Stimulated activated CD8-positive, alpha-beta memory T cell treated with anti-CD3 and anti-CD28 coated beads, Interleukin-7, amount 100 ng/mL, for 24 hours (primary cell): ENCODE data around the gene CDH22.

Source experiments
- DNase-seq: peaks from one replicate; pipeline ENCODE4 v3.0.0-alpha.2; 2020; ENCODE audit warnings: low read depth

CDH22 gene

DNA sequence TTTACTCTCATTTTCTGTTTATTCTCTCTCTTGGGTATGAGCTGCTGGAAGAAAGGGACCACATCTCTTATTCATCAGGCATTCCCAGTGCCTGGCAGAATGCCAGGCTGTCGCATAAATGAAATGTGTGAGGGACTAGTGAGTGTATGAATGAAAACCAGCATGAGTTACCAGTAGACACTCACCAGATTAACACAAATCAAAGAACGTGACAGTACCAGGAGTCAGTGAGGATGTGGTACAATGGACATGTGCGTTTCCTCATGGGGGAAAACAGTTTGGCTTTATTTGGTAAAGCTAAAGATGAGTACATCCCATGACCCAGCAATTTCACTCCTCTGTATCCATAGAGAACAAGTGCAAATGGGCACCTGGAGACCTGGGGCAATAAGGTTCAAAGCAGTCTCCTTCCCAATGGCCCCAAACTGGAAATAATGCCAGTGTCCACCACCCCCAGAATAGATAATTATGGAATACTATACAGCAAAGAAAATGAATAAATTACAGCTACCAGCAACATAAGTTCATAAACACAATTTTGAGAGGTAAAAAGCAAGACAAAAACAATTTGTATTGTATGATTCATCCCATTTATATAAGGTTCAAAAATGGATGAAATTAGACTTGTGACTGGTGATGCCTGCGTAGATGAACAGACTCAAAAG lies 93.3 kb downstream of the CDH22 start:
- no peak for DNase-seq

GRCh38 chr20:46213946-46214823 lies 94.1 kb downstream of the CDH22 start:
- DNase-seq = no peak

- DNase-seq = no peak
Measured at GRCh38 chr20:46212876-46213275, 95.4 kb downstream of the CDH22 start.

- DNase-seq = no peak
Measured at GRCh38 chr20:46212252-46212651, 96.0 kb downstream of the CDH22 start.

DNA sequence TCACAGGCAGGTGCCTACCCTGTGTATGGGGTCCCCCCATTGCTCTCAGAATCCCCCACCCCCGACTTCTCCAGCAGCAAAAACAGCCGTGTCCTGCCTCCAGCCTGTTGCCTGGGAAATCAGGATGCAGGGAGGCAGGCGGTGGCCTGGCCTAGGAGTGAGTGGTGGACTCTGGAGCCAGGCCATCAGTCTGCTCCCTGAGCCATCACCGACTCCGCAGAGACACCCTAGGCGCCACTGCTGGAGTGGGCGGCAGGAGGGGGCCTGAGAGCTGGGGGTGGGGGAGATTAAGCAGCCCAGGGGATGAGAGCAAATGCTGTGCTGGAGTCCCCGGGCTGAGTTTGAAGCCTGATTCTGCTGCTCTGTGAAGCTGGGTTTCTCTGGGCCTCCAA lies 97.0 kb downstream of the CDH22 start:
- DNase-seq = no peak

DNA sequence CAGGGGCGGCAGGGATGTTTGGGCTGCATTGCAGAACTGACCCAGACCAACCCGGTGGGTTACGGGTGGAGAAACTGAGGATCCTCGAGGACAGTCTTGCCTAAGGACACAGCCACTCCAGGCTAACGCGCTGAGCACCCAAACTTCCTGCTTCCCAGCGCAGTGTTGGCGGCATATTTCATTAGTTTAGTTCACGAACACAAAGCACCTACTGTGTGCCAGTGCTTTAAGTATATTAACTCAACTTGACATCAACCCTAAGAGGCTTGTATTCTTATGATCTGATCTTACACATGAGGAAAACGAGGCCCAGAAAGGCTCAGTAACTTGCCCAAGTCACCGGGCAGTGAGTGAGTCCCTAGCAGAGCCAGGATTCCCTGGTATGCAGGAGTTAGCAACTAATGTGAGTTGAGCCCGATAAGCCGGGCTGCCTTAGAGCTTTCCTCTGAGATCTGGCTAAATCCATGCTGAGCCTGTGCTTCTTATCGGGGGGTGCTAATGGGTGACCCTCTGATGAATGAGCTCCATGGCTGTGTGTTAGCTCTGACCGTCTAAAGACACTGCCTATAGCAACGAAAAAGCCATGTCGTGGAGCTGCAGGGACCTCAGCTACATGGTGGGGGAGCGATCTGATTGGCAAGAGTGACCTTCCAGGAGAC lies 97.5 kb downstream of the CDH22 start:
- no peak for DNase-seq

GRCh38 chr20:46209930-46210671 lies 98.2 kb downstream of the CDH22 start:
- no peak for DNase-seq

GRCh38 chr20:46207793-46208192 lies 100.5 kb downstream of the CDH22 start:
- DNase-seq = no peak

DNA sequence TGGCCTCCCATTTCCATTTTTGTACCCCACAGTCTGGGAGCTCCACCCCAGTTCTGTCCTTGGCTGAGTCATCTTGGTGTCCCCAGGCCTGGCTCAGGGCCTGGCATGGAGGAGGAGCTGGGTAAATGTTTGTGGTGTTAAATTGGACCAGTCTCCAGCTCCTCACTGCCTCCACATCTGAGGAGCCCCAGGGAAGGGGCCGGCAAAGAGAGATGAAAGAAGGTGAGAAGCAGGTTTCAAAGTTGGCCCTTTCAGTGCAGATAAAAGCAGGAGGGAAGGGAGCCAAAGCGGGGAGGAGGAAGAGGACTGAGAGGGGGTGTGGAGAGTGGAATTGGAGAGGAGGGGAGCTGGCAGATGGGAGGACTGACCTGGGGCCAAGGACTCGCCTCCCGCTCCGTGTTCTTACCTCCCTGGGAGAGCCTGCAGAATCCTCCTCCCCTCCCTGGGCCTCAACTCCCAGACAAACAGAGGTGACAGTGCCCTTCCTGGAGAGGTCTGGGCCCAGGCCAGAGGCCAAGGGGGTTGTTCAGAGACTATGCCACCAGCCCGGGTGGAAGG lies 101.2 kb downstream of the CDH22 start:
- DNase-seq = no peak

DNA sequence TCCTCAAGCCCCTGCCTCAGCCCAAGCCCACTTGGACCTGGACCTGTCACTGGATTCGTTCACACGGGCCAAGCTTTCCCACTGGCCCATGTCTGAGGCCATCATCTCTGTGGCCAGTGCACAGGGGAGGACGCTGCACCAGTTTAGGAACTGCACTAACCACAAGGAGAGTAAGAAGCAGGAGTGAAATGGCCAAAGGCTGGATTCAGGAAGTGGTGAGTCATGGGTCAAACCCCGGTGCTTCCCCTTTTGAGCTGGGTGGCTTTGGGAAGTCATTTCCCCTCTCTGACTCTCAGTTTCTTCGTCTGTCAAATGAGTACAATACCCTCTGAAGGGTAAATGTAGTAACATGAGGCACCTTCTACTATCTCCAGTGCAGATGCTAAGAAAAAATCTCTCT lies 102.3 kb downstream of the CDH22 start:
- DNase-seq = no peak

- no peak for DNase-seq
Measured at GRCh38 chr20:46205349-46205748, 102.9 kb downstream of the CDH22 start.

GRCh38 chr20:46204594-46205186 lies 103.6 kb downstream of the CDH22 start:
- no peak for DNase-seq

- no peak for DNase-seq
Measured at GRCh38 chr20:46203510-46203837, 104.8 kb downstream of the CDH22 start.

DNA sequence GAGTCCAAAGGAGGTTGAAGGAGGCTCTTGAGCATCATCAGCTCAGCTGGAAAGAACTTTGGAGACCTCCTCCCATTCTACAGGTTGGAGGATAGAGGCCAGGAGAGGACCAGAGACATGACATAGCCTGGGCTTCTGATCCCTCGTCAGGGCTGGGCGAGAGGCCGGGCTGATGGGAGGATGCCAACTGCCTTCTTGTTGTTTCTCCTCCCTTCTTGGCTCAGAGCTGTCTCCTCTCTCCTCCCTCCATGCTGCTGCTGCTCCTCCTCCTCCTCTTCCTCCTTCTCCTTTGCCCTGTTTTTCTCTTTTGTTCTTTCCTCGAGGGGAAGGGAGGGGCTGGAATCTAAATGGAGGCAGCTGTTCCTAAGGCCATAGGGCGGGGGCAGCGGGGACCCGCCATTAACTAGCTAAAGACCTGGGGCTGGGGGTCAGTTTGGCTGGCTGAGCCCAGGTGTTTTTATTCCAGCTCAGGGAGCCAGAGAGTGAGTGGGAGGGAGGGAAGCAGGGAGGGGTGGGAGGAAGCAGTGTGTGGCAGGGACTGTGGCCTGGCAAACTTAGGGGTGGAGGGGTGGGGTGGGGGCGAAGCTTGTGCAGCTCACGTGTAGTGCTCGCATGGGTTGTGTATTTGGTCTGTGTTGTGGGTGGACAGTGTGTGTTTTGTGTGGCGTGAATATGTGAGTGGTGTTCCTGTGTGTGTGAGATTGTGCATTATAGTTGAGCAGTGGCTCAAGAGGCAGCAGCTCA lies 105.4 kb downstream of the CDH22 start:
- DNase-seq = no peak

DNA sequence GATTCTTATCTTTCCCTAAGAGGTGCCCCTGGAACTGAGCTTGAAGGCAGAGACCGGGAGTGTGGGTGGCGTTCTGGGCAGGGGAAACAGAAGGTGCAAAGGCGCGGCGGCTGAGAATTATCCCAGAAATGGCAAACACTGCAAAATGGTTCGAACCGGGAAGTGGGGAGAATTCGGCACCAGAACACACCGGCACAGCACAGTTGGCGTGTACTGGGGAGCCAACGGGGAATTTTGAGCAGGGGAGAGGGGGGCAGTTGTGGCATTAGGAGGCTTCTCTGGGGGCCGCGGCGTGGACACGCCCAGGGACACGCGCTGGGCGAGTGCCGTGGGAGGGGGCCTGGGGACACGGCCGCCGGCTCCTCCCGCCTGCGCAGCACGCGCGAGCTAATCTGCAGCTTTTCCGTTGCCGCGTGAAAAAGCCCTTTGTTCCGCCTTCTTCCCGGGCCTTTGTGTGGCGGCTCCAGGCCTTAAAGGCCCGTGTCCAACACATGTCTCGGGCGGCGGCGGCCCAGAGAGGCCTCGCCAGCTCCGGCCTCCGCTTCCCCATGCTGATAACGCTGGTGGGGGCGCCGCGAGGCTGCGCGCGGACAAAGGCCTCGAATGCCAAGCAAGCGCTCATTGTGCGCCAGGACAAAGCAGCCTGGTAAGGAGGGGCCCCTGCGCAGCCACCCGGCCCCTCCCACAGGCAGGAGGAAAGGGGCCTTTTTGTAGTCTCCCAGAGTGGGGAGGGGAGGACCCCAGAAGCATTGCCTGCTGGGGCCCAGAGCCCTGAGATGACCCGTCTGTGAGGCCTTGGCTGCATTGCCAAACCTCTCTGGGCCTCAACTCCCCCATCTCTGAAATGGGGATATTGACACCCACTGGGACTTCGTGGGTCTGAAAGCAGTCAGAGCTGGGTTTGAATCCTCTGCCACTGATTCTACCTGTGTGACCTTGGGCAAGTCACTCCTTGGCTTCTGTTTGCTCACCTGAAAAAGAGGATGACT lies 107.4 kb downstream of the CDH22 start:
- no peak for DNase-seq

- no peak for DNase-seq
Measured at GRCh38 chr20:46199198-46199597, 109.1 kb downstream of the CDH22 start.

DNA sequence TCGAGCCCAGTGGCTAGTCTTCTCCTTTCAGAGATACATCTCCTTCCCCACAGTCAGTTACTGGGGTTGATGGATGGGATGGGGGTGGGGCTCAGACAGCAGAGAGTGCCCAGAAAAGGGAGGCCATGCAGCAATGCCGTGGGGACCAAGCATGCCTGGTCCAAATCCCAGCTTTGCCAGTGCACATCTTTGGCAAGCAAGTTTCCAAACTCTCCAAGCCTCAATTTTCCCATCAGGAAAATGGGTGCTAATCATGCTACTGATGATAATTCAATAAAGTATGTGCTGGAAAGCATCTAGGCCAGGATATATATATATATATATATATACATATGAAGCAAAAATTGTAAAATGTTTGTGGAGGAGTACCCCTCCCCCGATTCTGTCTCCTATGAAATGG lies 111.3 kb downstream of the CDH22 start:
- no peak for DNase-seq

GRCh38 chr20:46195264-46196036 lies 112.8 kb downstream of the CDH22 start:
- DNase-seq = no peak

DNA sequence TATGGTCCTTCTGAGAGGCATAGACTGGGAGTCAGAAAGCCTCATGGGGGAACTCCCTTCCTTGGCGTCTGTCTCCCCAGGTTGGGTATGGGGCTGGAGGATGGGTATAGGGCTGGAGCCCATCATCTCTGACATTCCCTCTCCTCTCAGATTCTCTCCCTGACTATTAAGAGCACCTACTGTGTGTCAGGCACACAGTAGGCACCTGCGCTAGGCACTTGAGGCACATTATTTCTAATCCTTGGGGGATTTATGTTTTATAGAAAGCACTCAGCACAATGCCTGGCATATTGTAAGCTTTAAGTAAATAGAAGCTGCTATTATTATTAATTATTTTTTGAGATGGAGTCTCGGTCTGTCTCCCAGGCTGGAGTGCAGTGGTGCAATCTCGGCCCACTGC lies 113.9 kb downstream of the CDH22 start:
- no peak for DNase-seq
